Keratinocyte (primary cell): ENCODE results near the gene MLXIPL.
"Not testable (repeated sequence)": the region's sequence is repeated elsewhere in the genome, so short reads cannot be mapped to it uniquely, and the experiment has no call there.

Source experiments
- EZH2 ChIP-seq: IDR thresholded peaks from one replicate; pipeline ENCODE4 v1.6.1; 2012; ENCODE audit warnings: inconsistent platforms, mild to moderate bottlenecking, low read length, moderate library complexity
- TF ChIP-seq, protein P1 (sequence below), 3 experiments: IDR thresholded peaks in 1 of 3; conservative IDR thresholded peaks in 1 of 3; optimal IDR thresholded peaks in 1 of 3; 2 replicates in 2 of 3; 3 replicates in 1 of 3; pipeline versions ENCODE3 to v1.5.1; 2011; ENCODE audit warnings: low read length in 3 of 3, mild to moderate bottlenecking in 3 of 3, moderate library complexity in 2 of 3, control low read depth in 1 of 3, inconsistent platforms in 1 of 3; ENCODE audit not compliant: insufficient read depth in 2 of 3; ENCODE audit errors: extremely low read depth in 1 of 3

DNA sequence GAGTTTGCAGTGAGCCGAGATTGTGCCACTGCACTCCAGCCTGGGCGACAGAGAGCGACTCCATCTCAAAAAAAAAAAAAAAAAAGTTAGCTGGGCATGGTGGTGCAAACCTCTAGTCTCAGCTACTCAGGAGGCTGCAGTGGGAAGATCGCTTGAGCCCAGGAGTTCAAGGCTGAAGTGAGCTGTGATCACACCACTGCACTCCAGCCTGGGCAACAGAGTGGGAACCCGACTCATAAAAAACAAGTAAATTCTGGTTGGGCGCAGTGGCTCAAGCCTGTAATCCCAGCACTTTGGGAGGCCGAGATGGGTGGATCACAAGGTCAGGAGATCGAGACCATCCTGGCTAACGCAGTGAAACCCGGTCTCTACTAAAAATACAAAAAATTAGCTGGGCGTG is 4.9 kb downstream of the MLXIPL start:
- TF ChIP-seq EZH2, result not testable (repeated sequence)
- TF ChIP-seq, protein P1, sequence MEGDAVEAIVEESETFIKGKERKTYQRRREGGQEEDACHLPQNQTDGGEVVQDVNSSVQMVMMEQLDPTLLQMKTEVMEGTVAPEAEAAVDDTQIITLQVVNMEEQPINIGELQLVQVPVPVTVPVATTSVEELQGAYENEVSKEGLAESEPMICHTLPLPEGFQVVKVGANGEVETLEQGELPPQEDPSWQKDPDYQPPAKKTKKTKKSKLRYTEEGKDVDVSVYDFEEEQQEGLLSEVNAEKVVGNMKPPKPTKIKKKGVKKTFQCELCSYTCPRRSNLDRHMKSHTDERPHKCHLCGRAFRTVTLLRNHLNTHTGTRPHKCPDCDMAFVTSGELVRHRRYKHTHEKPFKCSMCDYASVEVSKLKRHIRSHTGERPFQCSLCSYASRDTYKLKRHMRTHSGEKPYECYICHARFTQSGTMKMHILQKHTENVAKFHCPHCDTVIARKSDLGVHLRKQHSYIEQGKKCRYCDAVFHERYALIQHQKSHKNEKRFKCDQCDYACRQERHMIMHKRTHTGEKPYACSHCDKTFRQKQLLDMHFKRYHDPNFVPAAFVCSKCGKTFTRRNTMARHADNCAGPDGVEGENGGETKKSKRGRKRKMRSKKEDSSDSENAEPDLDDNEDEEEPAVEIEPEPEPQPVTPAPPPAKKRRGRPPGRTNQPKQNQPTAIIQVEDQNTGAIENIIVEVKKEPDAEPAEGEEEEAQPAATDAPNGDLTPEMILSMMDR (optimal IDR thresholded peaks at IDR 0.05 in 1 of 3, IDR thresholded peaks at IDR 0.05 in 1 of 3, conservative IDR thresholded peaks at IDR 0.05 in 1 of 3; ENCODE audit: extremely low read depth in 1 of 3, insufficient read depth in 2 of 3, low read length in 3 of 3), result not testable (repeated sequence)
